Left ventricle myocardium inferior (tissue), 1 donor: Measurements from ENCODE around the gene KCNIP3. TPM values are rescaled to one million over a fixed set of nuclear protein-coding genes. Genes with fewer than 3 reads are reported as not detected.
A peak's percentile ranks its signal among the peaks of the same experiment; 100 is the strongest.

Experiments used
- DNase-seq: peaks from one replicate; pipeline ENCODE4 v3.0.0-alpha.2; 2020
- H3K27ac ChIP-seq: fragments of 200-600 bp; replicated peaks from 2 replicates; pipeline ENCODE4 v1.8.0; 2021
- H3K27me3 ChIP-seq: fragments of 200-600 bp; 2 replicates; pipeline ENCODE4 v1.8.0; 2021; ENCODE audit warnings: low read depth
- H3K36me3 ChIP-seq: fragments of 200-600 bp; 2 replicates; pipeline ENCODE4 v1.8.0; 2021
- H3K4me1 ChIP-seq: fragments of 200-600 bp; 2 replicates; pipeline ENCODE4 v1.8.0; 2021
- H3K4me3 ChIP-seq: fragments of 200-600 bp; 2 replicates; pipeline ENCODE4 v1.8.0; 2021; ENCODE audit warnings: mild to moderate bottlenecking, moderate library complexity
- H3K9me3 ChIP-seq: fragments of 200-600 bp; replicated peaks from 2 replicates; pipeline ENCODE4 v1.8.0; 2021
- intact Hi-C: fragments of 100-400 bp; cut with micrococcal nuclease; formaldehyde crosslinking; loops from one replicate; pipeline ENCODE4 v1.11.0; 2022
- total RNA-seq: library from RNA; stranded (reverse); fragmentation: NEBNext Ultra II Directional; extraction: Animal tissue kit (Norgen Biotek cat#: 25700); gene quantifications from one replicate; pipeline ENCODE4 v1.2.1, GENCODE V29; 2021
- TF ChIP-seq, protein P1 (sequence below): fragments of 200-600 bp; IDR thresholded peaks from 2 replicates; pipeline ENCODE4 v1.8.0; 2021; ENCODE audit warnings: antibody characterized with exemption, mild to moderate bottlenecking, borderline replicate concordance
- donor health status: DM: no; HTN: yes; CAD: no; lungs with severe emphysema.

The KCNIP3 gene
- total RNA-seq, 1 donor from 2014 or later = 4.6 TPM

DNA sequence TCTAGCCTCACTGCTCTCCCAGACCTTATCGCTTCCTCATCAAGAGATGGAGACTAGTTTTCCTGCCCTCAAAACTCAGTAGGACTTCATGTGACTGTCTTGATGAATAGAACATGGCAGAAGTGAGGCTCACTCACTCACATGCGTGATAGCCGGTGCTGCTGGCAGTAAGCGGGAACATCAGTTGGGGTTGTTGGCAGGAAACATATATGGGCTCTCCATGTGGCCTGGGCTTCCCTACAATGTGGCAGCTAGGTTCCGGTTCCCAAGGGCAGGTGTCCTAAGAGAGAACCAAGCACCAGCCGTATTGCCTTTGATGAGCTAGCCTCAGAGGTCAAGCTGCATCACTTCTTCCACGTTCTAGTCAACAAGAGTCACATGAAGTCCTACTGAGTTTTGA lies 90.2 kb downstream of the KCNIP3 start:
- Histone ChIP-seq H3K36me3 (no peaks in the 10 kb centered on the region), H3K27me3 (peaks cover 7% of the 10 kb centered on the region), H3K27ac (no peak overlapping the region), H3K9me3 (no peaks in the 10 kb centered on the region), H3K4me3 (no peak overlapping the region), H3K4me1 (peaks cover 44% of the 10 kb centered on the region)
- DNase-seq = no peak
- TF ChIP-seq, protein P1, sequence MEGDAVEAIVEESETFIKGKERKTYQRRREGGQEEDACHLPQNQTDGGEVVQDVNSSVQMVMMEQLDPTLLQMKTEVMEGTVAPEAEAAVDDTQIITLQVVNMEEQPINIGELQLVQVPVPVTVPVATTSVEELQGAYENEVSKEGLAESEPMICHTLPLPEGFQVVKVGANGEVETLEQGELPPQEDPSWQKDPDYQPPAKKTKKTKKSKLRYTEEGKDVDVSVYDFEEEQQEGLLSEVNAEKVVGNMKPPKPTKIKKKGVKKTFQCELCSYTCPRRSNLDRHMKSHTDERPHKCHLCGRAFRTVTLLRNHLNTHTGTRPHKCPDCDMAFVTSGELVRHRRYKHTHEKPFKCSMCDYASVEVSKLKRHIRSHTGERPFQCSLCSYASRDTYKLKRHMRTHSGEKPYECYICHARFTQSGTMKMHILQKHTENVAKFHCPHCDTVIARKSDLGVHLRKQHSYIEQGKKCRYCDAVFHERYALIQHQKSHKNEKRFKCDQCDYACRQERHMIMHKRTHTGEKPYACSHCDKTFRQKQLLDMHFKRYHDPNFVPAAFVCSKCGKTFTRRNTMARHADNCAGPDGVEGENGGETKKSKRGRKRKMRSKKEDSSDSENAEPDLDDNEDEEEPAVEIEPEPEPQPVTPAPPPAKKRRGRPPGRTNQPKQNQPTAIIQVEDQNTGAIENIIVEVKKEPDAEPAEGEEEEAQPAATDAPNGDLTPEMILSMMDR = no peak
- intact Hi-C loops = no loop called here

DNA sequence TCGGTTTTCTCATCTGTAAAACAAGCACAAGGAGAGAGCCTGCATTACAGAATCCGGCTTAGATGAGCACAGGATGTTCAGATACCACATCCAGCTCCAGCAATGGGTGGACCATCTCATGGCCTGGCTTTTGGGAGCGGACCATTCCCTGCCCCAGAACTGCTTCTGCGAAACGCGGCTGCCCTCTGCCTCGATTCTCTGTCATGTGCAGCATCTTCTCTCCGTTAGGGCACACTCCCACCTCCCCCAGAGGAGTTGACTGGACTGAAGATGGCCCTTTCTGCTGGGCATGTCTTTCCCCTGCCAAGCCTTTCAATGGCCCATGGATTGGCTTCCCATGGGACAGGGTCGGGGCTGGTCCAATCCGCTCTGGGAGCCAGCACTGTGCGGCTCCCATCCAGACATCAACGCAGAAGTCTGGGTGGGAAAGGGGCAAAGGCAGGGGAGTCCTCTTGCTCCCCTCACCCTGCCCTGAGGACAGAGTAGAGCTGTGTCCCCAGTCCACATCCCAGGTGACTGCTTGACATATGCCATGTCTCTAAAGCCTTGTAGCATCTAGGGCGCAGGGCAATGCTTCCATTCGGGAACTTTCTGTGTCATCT lies 91.0 kb downstream of the KCNIP3 start:
- Histone ChIP-seq H3K27me3 (peaks cover 7% of the 10 kb centered on the region), H3K9me3 (no peaks in the 10 kb centered on the region), H3K27ac (no peak overlapping the region), H3K4me1 (peaks cover 44% of the 10 kb centered on the region), H3K36me3 (no peaks in the 10 kb centered on the region), H3K4me3 (no peak overlapping the region)
- intact Hi-C loops = no loop called here
- TF ChIP-seq, protein P1 = no peak
- no peak for DNase-seq

GRCh38 chr2:95388856-95389244 lies 91.7 kb downstream of the KCNIP3 start:
- no peak for DNase-seq
- TF ChIP-seq, protein P1 = no peak
- intact Hi-C loops = no loop called here
- Histone ChIP-seq H3K27ac (no peak overlapping the region), H3K27me3 (peaks cover 7% of the 10 kb centered on the region), H3K4me3 (peak overlapping the region; percentile 43), H3K36me3 (no peaks in the 10 kb centered on the region), H3K9me3 (no peaks in the 10 kb centered on the region), H3K4me1 (peaks cover 44% of the 10 kb centered on the region)

DNA sequence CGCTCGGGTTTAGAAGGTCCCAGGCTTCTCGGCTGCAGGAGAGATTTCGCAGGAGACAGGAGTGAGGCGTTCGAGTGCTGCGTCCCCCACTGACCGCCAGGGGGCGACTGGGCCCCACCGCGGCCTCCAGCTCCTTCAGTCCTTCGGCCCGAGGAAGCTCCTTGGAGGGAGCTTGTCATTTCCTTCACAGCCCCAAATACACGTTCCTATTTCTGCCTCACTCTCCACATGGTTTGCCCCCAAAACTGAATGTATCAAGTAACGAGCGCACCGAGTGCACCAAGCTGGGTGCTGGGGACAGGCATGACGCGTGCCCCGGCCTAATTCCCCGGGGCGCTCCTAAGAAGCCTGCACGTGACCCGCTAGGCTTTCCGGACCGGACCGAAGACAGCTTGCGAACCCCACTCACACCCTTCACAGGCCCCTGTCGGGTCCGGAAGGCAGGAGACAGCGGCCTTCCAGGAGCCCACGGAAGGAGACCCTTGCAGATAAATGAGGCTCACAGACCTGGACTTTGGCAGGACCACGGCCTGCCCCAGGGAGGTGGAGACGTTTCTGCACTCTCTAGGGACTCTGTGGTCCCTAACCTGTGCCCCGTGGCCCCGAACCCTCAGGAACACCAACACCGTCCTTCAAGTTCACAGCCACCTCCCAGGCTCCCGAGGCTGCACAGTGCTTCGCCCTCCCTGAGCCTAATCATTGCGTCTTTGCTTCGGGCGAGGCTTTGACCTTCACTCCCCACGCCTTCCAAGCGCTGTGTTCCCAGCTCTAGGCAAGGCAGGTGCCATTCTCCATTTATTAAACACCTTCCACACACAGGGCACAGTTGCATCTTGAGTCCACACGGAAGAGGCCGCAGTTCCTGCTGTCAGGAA lies 92.3 kb downstream of the KCNIP3 start:
- peak overlapping the region; percentile 43 for H3K4me3 ChIP-seq

DNA sequence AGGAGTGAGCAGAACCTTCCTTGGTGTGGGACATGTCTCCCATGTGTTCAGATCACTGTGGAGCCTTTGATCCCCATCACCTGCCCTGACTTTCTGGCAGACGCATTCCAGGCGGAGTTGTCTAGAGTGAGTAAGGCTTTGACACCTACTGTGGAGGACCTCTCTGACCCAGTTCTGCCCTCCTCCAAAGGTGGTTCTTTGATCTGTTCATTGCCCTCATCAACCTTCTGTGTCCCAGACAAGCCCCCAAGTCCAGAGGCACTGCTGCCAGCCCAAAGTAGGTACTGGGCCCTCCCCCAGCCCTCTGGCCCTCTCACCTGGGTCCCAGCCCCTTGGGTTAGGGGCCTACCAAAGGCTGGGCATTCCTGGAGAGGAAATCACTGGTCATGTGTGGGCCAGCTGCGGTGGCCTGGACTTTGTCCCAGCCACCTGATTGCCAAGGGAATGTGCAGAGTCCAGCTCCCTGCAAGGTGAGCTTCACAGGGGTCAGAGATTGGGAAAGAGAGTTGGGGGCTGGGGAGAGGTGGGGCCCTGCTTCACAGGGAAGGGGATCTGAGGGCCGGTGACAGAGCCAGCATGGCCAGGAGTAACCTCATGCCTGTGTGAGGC lies 93.2 kb downstream of the KCNIP3 start:
- Histone ChIP-seq H3K4me3 (no peak overlapping the region), H3K36me3 (no peaks in the 10 kb centered on the region), H3K4me1 (peaks cover 32% of the 10 kb centered on the region), H3K27ac (no peak overlapping the region), H3K9me3 (no peaks in the 10 kb centered on the region), H3K27me3 (peaks cover 7% of the 10 kb centered on the region)
- DNase-seq = no peak
- intact Hi-C loops = no loop called here
- TF ChIP-seq, protein P1 = no peak

More for the DNA sequence above, 92.3 kb downstream of the KCNIP3 start:
- Histone ChIP-seq H3K9me3 (no peaks in the 10 kb centered on the region), H3K36me3 (no peaks in the 10 kb centered on the region), H3K27me3 (peaks cover 7% of the 10 kb centered on the region), H3K4me1 (peaks cover 40% of the 10 kb centered on the region), H3K27ac (no peak overlapping the region)
- intact Hi-C loops = no loop called here
- TF ChIP-seq, protein P1 = peak; percentile 90
- peak; percentile 61 for DNase-seq
